H1 (cell line): Measurements from ENCODE around the gene SLC22A15.

ENCODE experiments used
- EP300 ChIP-seq, 2 experiments: IDR thresholded peaks; 1 replicate in 1 of 2; 2 replicates in 1 of 2; pipeline ENCODE4 v1.6.1; 2011 to 2012; ENCODE audit warnings: low read depth in 2 of 2, low read length in 2 of 2, mild to moderate bottlenecking in 2 of 2, borderline replicate concordance in 1 of 2, inconsistent platforms in 1 of 2, moderate library complexity in 1 of 2
- EZH2 ChIP-seq: fragments of 200-600 bp; sonication (generic); IDR thresholded peaks from 2 replicates; pipeline ENCODE4 v1.7.1; 2012; ENCODE audit warnings: low read depth, mild to moderate bottlenecking, moderate library complexity, low read length, inconsistent platforms; ENCODE audit not compliant: severe bottlenecking
- POLR2A ChIP-seq, 2 experiments: IDR thresholded peaks; 1 replicate in 1 of 2; 2 replicates in 1 of 2; pipeline ENCODE4 v1.6.1; 2011; ENCODE audit warnings: low read depth in 2 of 2, low read length in 2 of 2, mild to moderate bottlenecking in 2 of 2; ENCODE audit errors: control extremely low read depth in 1 of 2
- RFX5 ChIP-seq: IDR thresholded peaks from 2 replicates; pipeline ENCODE4 v1.6.1; 2011; ENCODE audit warnings: low read depth, low read length, improper control_type of control experiment, borderline replicate concordance
- SP1 ChIP-seq: IDR thresholded peaks from 2 replicates; pipeline ENCODE4 v1.6.1; 2011; ENCODE audit warnings: low read depth, low read length
- TBP ChIP-seq: IDR thresholded peaks from 2 replicates; pipeline ENCODE4 v1.6.1; 2011; ENCODE audit warnings: low read depth, low read length, improper control_type of control experiment
- TF ChIP-seq, protein P1 (sequence below), 3 experiments: IDR thresholded peaks; 1 replicate in 2 of 3; 2 replicates in 1 of 3; pipeline versions ENCODE4 v1.5.1 to v1.6.1; 2011; ENCODE audit warnings: low read length in 3 of 3, mild to moderate bottlenecking in 3 of 3, inconsistent platforms in 2 of 3, low read depth in 1 of 3, moderate library complexity in 1 of 3; ENCODE audit not compliant: insufficient read depth in 1 of 3; ENCODE audit errors: control extremely low read depth in 1 of 3

GRCh38 chr1:116006486-116006964 is 30.2 kb downstream of the SLC22A15 start:
- TF ChIP-seq, protein P1, sequence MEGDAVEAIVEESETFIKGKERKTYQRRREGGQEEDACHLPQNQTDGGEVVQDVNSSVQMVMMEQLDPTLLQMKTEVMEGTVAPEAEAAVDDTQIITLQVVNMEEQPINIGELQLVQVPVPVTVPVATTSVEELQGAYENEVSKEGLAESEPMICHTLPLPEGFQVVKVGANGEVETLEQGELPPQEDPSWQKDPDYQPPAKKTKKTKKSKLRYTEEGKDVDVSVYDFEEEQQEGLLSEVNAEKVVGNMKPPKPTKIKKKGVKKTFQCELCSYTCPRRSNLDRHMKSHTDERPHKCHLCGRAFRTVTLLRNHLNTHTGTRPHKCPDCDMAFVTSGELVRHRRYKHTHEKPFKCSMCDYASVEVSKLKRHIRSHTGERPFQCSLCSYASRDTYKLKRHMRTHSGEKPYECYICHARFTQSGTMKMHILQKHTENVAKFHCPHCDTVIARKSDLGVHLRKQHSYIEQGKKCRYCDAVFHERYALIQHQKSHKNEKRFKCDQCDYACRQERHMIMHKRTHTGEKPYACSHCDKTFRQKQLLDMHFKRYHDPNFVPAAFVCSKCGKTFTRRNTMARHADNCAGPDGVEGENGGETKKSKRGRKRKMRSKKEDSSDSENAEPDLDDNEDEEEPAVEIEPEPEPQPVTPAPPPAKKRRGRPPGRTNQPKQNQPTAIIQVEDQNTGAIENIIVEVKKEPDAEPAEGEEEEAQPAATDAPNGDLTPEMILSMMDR (IDR thresholded peaks at IDR 0.05; ENCODE audit: control extremely low read depth in 1 of 3, insufficient read depth in 1 of 3, low read depth in 1 of 3, low read length in 3 of 3) = no peak
- no peak for TF ChIP-seq POLR2A (IDR thresholded peaks at IDR 0.05; ENCODE audit: control extremely low read depth in 1 of 2, low read depth in 2 of 2, low read length in 2 of 2)
- no peak for TF ChIP-seq TBP
- TF ChIP-seq RFX5 = no peak
- TF ChIP-seq EZH2 = no peak
- TF ChIP-seq SP1 = no peak
- TF ChIP-seq EP300 (IDR thresholded peaks at IDR 0.05; ENCODE audit: borderline replicate concordance in 1 of 2, low read depth in 2 of 2, low read length in 2 of 2) = no peak
